ENCODE results near the gene CLRN2.

Gene CLRN2

GRCh38 chr4:17492058-17492741, 22.8 kb upstream of the CLRN2 start:
- TF ChIP-seq CTCF (conservative IDR thresholded peaks at IDR 0.05) = no peak
- no peak for TF ChIP-seq ZFX (IDR thresholded peaks at IDR 0.05)
- H3K27ac ChIP-seq = no peak overlapping the region

GRCh38 chr4:17492876-17493275, 22.1 kb upstream of the CLRN2 start:
- TF ChIP-seq ZFX (IDR thresholded peaks at IDR 0.05) (no peak), CTCF (conservative IDR thresholded peaks at IDR 0.05) (no peak)
- no peak overlapping the region for H3K27ac ChIP-seq

- H3K27ac ChIP-seq = no peak overlapping the region
- TF ChIP-seq CTCF (conservative IDR thresholded peaks at IDR 0.05) (no peak), ZFX (IDR thresholded peaks at IDR 0.05) (no peak)
These were observed 21.3 kb upstream of the CLRN2 start for GRCh38 chr4:17493619-17494018.

GRCh38 chr4:17494258-17495190, 20.4 kb upstream of the CLRN2 start:
- no peak for TF ChIP-seq ZFX (IDR thresholded peaks at IDR 0.05)
- no peak for TF ChIP-seq CTCF (conservative IDR thresholded peaks at IDR 0.05)
- no peak overlapping the region for H3K27ac ChIP-seq

- no peak for TF ChIP-seq ZFX (IDR thresholded peaks at IDR 0.05)
- TF ChIP-seq CTCF (conservative IDR thresholded peaks at IDR 0.05) = no peak
These were observed 17.0 kb upstream of the CLRN2 start for GRCh38 chr4:17497890-17498523.

GRCh38 chr4:17500574-17500973, 14.4 kb upstream of the CLRN2 start:
- TF ChIP-seq CTCF (conservative IDR thresholded peaks at IDR 0.05) (no peak), ZFX (IDR thresholded peaks at IDR 0.05) (no peak)
- H3K27ac ChIP-seq = no peak overlapping the region

More at GRCh38 chr4:17497890-17498523, 17.0 kb upstream of the CLRN2 start:
- no peak overlapping the region for H3K27ac ChIP-seq

- no peak overlapping the region for H3K27ac ChIP-seq
- TF ChIP-seq ZFX (IDR thresholded peaks at IDR 0.05) (no peak), CTCF (conservative IDR thresholded peaks at IDR 0.05) (no peak)
These were observed 12.2 kb upstream of the CLRN2 start for GRCh38 chr4:17502756-17503155.

Measured in C4-2B (cell line).